CD4-positive, alpha-beta T cell (primary cell): Measurements from ENCODE around the gene CLDN1. TPM values are rescaled to one million over a fixed set of nuclear protein-coding genes. Genes with fewer than 3 reads are reported as not detected.

Experiments
- ATAC-seq: fragments of 200-7000 bp; cut with Tn5 transposase; one replicate; pipeline ENCODE4 v1.10.0; 2022; ENCODE audit warnings: mild to moderate bottlenecking; ENCODE audit not compliant: poor library complexity
- CTCF ChIA-PET: fragments of 350-600 bp; sonication (Branson Sonifier 250); formaldehyde crosslinking; loops from one replicate; lab custom pipeline; 2021; ENCODE audit warnings: antibody characterized with exemption, inconsistent platforms; lab: Charles Lee
- POLR2A ChIA-PET: fragments of 350-600 bp; sonication (Branson Sonifier 250); formaldehyde crosslinking; loops from one replicate; lab custom pipeline; 2021; ENCODE audit warnings: antibody characterized with exemption, inconsistent platforms; lab: Charles Lee
- DNase-seq, 14 experiments: peaks; one replicate each; pipeline ENCODE4 v3.0.0-alpha.2; 2013 to 2020; ENCODE audit warnings: mixed read lengths in 2 of 14
- H3K27ac ChIP-seq, 2 donors: one replicate each; pipeline versions ENCODE4 v1.5.1 to v1.7.0; 2013; ENCODE audit warnings: low read length in 2 of 2, low read depth in 1 of 2, mild to moderate bottlenecking in 1 of 2
- H3K27me3 ChIP-seq, 2 experiments: 1 replicate in 1 of 2; 2 replicates in 1 of 2; pipeline versions ENCODE4 v1.6.1 to v1.7.0; 2013; ENCODE audit warnings: low read length in 2 of 2, control low read depth in 1 of 2, mild to moderate bottlenecking in 1 of 2, moderate library complexity in 1 of 2; ENCODE audit not compliant: insufficient read depth in 2 of 2, control insufficient read depth in 1 of 2
- H3K36me3 ChIP-seq: one replicate; pipeline ENCODE4 v1.6.1; 2013; ENCODE audit warnings: low read length, control low read depth; ENCODE audit not compliant: insufficient read depth
- H3K4me1 ChIP-seq: one replicate; pipeline ENCODE4 v1.6.1; 2013; ENCODE audit warnings: low read length, control low read depth; ENCODE audit not compliant: insufficient read depth
- H3K4me3 ChIP-seq: one replicate; pipeline ENCODE4 v1.5.1; 2013; ENCODE audit warnings: mild to moderate bottlenecking, low read length, moderate library complexity
- H3K9me3 ChIP-seq, 2 experiments: 1 replicate in 1 of 2; 2 replicates in 1 of 2; pipeline versions ENCODE4 v1.6.1 to v1.7.0; 2013; ENCODE audit warnings: low read length in 2 of 2, mild to moderate bottlenecking in 2 of 2, control low read depth in 1 of 2, moderate library complexity in 1 of 2; ENCODE audit not compliant: control insufficient read depth in 1 of 2, insufficient read depth in 1 of 2
- H3K27ac Mint-ChIP-seq: one replicate; pipeline ENCODE4 v1.8.0; 2020; ENCODE audit warnings: mixed read lengths
- H3K27me3 Mint-ChIP-seq: one replicate; pipeline ENCODE4 v1.8.0; 2021; ENCODE audit warnings: mixed read lengths
- H3K36me3 Mint-ChIP-seq: one replicate; pipeline ENCODE4 v1.8.0; 2021; ENCODE audit warnings: low read depth, mixed read lengths
- H3K4me1 Mint-ChIP-seq: one replicate; pipeline ENCODE4 v1.8.0; 2021; ENCODE audit warnings: low read depth, mixed read lengths
- H3K4me3 Mint-ChIP-seq: one replicate; pipeline ENCODE4 v1.8.0; 2020; ENCODE audit warnings: mild to moderate bottlenecking, mixed read lengths
- H3K9me3 Mint-ChIP-seq: one replicate; pipeline ENCODE4 v1.8.0; 2020; ENCODE audit warnings: mixed read lengths
- intact Hi-C, 2 experiments: fragments of 100-400 bp; cut with DNase I in 1 of 2; cut with micrococcal nuclease in 1 of 2; formaldehyde crosslinking; loops; one replicate each; pipeline versions ENCODE4 v1.15.1 to v1.9.0; 2023 to 2025; cut with DNase I, micrococcal nuclease
- total RNA-seq, 174 experiments: library from RNA in 2 of 174; stranded (reverse) in 2 of 174; gene quantifications; one replicate each; pipeline ENCODE4 v1.2.3 and lab custom pipeline; 2021 to 2026
- TF ChIP-seq, protein P1 (sequence below): fragments of 200-600 bp; IDR thresholded peaks from one replicate; pipeline ENCODE4 v1.8.0; 2022; ENCODE audit warnings: antibody characterized with exemption, mild to moderate bottlenecking

CLDN1 gene
- total RNA-seq, 2 experiments from 2014 or later = 0.80 to 0.95 TPM

DNA sequence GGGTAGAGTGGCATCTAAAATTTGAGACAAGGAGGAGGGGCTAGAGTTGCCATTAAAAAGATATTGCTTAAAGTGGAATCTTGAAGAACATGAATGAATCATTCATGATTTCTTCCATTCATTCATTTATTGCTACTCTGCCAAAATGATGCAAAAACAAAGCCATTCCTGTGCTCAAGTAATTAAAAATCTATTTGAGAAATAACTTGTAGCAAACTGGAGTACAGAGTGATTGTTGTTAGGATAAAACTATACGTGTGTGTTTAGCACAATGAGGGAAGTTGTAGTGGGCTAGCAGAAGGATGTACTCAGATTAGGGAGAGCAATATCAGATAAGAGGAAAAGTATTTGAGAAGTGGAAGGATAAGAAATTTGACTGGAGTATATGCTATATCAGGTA is 11.7 kb upstream of the CLDN1 start:
- no peak for DNase-seq
- POLR2A ChIA-PET = no interaction called here
- Histone ChIP-seq H3K9me3 (no peaks in the 10 kb centered on the region), H3K27me3 (no peaks in the 10 kb centered on the region), H3K36me3 (no peaks in the 10 kb centered on the region), H3K4me1 (no peaks in the 10 kb centered on the region), H3K27ac (no peak overlapping the region), H3K4me3 (no peak overlapping the region)
- H3K4me1 Mint-ChIP-seq = no peaks in the 10 kb centered on the region
- H3K27me3 Mint-ChIP-seq = peaks cover 29% of the 10 kb centered on the region
- H3K36me3 Mint-ChIP-seq = no peaks in the 10 kb centered on the region
- no peak overlapping the region for H3K4me3 Mint-ChIP-seq
- TF ChIP-seq, protein P1, sequence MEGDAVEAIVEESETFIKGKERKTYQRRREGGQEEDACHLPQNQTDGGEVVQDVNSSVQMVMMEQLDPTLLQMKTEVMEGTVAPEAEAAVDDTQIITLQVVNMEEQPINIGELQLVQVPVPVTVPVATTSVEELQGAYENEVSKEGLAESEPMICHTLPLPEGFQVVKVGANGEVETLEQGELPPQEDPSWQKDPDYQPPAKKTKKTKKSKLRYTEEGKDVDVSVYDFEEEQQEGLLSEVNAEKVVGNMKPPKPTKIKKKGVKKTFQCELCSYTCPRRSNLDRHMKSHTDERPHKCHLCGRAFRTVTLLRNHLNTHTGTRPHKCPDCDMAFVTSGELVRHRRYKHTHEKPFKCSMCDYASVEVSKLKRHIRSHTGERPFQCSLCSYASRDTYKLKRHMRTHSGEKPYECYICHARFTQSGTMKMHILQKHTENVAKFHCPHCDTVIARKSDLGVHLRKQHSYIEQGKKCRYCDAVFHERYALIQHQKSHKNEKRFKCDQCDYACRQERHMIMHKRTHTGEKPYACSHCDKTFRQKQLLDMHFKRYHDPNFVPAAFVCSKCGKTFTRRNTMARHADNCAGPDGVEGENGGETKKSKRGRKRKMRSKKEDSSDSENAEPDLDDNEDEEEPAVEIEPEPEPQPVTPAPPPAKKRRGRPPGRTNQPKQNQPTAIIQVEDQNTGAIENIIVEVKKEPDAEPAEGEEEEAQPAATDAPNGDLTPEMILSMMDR = no peak
- no peaks in the 10 kb centered on the region for H3K9me3 Mint-ChIP-seq
- CTCF ChIA-PET = interaction anchor here (1.8 kb wide), 1 partner anchor 12 kb away, joined by 4 read pairs; the partner anchor contains the start of gene CLDN1
- no peak overlapping the region for H3K27ac Mint-ChIP-seq
- intact Hi-C loops = no loop called here
- ATAC-seq = no peak

DNA sequence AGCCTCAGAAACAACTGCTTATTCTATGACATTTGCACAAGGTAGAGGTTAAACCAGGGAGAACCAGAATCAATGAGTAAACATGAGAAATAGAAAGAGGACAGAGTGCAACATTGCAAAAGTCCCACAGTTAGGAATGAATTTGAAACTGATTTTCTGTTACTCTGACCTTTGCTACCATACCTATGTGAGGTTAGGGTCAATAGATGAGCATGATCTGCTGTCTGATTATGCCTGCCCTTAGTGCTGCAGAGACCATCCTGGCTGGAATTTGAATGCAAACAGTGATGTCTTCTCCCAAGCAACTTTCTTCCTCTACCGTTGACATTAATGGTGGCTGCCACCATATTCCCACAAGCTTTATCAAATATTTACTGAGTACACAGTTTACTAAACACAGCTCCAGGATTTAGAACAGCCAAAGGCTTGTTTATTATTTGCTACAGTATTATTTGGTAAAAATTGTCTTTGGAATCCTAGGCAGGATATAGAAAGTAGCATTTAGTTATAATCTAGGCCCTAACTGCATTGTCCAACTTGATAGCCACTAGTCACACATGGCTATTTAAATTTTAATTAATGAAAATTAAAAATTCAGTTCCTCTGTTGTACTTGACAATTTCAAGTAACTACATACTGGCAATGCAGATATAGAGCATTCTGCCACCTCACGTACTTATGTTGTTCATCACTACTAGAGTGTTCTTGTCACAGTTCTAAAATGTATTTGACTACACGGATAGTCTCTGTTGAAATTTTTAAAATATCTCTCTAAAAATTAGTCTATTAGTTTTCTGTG is 8.9 kb upstream of the CLDN1 start:
- H3K4me1 Mint-ChIP-seq = no peaks in the 10 kb centered on the region
- no peak overlapping the region for H3K27ac Mint-ChIP-seq
- Histone ChIP-seq H3K4me3 (no peak overlapping the region), H3K27me3 (no peaks in the 10 kb centered on the region), H3K4me1 (no peaks in the 10 kb centered on the region), H3K36me3 (no peaks in the 10 kb centered on the region), H3K27ac (no peak overlapping the region), H3K9me3 (no peaks in the 10 kb centered on the region)
- H3K36me3 Mint-ChIP-seq = no peaks in the 10 kb centered on the region
- no peak overlapping the region for H3K4me3 Mint-ChIP-seq
- POLR2A ChIA-PET = no interaction called here
- DNase-seq (no peak), ATAC-seq (no peak)
- H3K27me3 Mint-ChIP-seq = peaks cover 42% of the 10 kb centered on the region
- intact Hi-C loops = no loop called here
- TF ChIP-seq, protein P1 = no peak
- CTCF ChIA-PET = no interaction called here
- no peaks in the 10 kb centered on the region for H3K9me3 Mint-ChIP-seq

DNA sequence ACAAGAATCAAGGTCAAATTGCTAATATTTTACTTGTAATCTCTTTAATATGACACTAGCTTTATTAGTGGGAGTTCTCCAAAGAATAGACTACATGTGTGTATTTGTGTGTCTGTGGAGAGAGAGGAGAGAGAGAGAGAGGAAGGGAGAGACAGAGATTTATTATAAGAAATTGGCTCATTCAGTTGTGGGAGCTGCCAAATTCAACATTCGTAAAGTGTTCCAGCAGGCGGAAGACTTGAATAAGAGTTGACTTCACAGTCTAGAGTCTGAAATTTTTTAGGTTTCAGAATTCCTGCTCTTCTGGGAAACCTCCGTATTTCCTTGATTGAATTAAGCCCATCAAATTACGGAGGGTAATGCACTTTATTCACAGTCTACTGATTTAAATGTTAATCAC is 4.7 kb upstream of the CLDN1 start:
- DNase-seq (no peak), ATAC-seq (no peak)
- Histone ChIP-seq H3K9me3 (no peaks in the 10 kb centered on the region), H3K27me3 (peaks cover 0 to 13% of the 10 kb centered on the region in 2 experiments), H3K36me3 (no peaks in the 10 kb centered on the region), H3K27ac (no peak overlapping the region), H3K4me3 (no peak overlapping the region), H3K4me1 (peaks cover 12% of the 10 kb centered on the region)
- no peaks in the 10 kb centered on the region for H3K9me3 Mint-ChIP-seq
- no peak overlapping the region for H3K4me3 Mint-ChIP-seq
- peaks cover 49% of the 10 kb centered on the region for H3K27me3 Mint-ChIP-seq
- H3K4me1 Mint-ChIP-seq = peaks cover 10% of the 10 kb centered on the region
- no peak overlapping the region for H3K27ac Mint-ChIP-seq
- TF ChIP-seq, protein P1 = no peak
- no peaks in the 10 kb centered on the region for H3K36me3 Mint-ChIP-seq
- ChIA-PET POLR2A (no interaction called here), CTCF (no interaction called here)
- intact Hi-C loops = no loop called here
